Neural cell (in vitro differentiated cells): Measurements from ENCODE around the gene PDE7B.

Source experiments
- EP300 ChIP-seq: fragments of 450-650 bp; conservative IDR thresholded peaks from 2 replicates; pipeline ENCODE4 v1.6.1; 2014; ENCODE audit warnings: antibody characterized with exemption, mild to moderate bottlenecking, moderate library complexity; ENCODE audit not compliant: poor library complexity, severe bottlenecking
- EZH2 ChIP-seq: fragments of 200-600, 300-800 bp; shearing (Covaris generic), sonication (generic); IDR thresholded peaks from 2 replicates; pipeline ENCODE4 v1.6.1; 2014; ENCODE audit warnings: antibody characterized with exemption, low read length, borderline replicate concordance, mild to moderate bottlenecking; ENCODE audit not compliant: insufficient read depth, poor library complexity, severe bottlenecking
- MXI1 ChIP-seq: fragments of 450-650 bp; conservative IDR thresholded peaks from 2 replicates; pipeline ENCODE4 v1.6.1; 2014; ENCODE audit warnings: antibody characterized with exemption, mild to moderate bottlenecking; ENCODE audit not compliant: poor library complexity, severe bottlenecking
- POLR2AphosphoS5 ChIP-seq: IDR thresholded peaks from 2 replicates; pipeline ENCODE4 v1.6.1; 2012
- RAD21 ChIP-seq: fragments of 450-650 bp; conservative IDR thresholded peaks from 2 replicates; pipeline ENCODE4 v1.6.1; 2014; ENCODE audit warnings: antibody characterized with exemption, mild to moderate bottlenecking, moderate library complexity
- SMC3 ChIP-seq: fragments of 450-650 bp; conservative IDR thresholded peaks from 2 replicates; pipeline ENCODE4 v1.6.1; 2014; ENCODE audit warnings: antibody characterized with exemption, mild to moderate bottlenecking, moderate library complexity; ENCODE audit not compliant: poor library complexity
- TAF1 ChIP-seq: IDR thresholded peaks from 2 replicates; pipeline ENCODE4 v1.6.1; 2012; ENCODE audit warnings: low read depth
- TF ChIP-seq, protein P1 (sequence below): fragments of 450-650 bp; IDR thresholded peaks from 2 replicates; pipeline ENCODE4 v1.5.1; 2014; ENCODE audit warnings: antibody characterized with exemption, mild to moderate bottlenecking, moderate library complexity; ENCODE audit not compliant: poor library complexity, severe bottlenecking
- TF ChIP-seq, protein P2 (sequence below): IDR thresholded peaks from 2 replicates; pipeline ENCODE4 v1.6.1; 2012; ENCODE audit warnings: borderline replicate concordance

DNA sequence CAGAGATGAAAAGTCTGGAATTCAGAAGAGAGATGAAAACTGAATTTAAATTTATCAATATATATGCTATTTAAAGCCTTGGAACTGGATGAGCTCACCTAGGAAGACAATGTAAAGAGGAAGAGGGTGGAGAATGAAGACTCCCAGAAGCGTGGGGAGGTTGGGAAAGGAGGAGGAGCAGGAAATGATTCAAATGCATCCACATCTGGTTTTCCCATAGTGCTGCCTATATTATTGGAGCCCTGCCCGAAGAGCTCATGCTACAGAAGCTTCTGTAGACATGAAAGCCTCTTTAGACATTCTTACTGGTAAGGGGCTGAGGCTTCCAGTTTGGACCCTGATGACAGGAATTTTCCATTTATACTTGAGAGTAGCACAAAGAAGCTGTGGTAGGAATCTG lies 19.2 kb downstream of the PDE7B start:
- TF ChIP-seq, protein P1, sequence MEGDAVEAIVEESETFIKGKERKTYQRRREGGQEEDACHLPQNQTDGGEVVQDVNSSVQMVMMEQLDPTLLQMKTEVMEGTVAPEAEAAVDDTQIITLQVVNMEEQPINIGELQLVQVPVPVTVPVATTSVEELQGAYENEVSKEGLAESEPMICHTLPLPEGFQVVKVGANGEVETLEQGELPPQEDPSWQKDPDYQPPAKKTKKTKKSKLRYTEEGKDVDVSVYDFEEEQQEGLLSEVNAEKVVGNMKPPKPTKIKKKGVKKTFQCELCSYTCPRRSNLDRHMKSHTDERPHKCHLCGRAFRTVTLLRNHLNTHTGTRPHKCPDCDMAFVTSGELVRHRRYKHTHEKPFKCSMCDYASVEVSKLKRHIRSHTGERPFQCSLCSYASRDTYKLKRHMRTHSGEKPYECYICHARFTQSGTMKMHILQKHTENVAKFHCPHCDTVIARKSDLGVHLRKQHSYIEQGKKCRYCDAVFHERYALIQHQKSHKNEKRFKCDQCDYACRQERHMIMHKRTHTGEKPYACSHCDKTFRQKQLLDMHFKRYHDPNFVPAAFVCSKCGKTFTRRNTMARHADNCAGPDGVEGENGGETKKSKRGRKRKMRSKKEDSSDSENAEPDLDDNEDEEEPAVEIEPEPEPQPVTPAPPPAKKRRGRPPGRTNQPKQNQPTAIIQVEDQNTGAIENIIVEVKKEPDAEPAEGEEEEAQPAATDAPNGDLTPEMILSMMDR = no peak
- TF ChIP-seq EP300 = no peak
- TF ChIP-seq EZH2 = no peak
- TF ChIP-seq, protein P2, sequence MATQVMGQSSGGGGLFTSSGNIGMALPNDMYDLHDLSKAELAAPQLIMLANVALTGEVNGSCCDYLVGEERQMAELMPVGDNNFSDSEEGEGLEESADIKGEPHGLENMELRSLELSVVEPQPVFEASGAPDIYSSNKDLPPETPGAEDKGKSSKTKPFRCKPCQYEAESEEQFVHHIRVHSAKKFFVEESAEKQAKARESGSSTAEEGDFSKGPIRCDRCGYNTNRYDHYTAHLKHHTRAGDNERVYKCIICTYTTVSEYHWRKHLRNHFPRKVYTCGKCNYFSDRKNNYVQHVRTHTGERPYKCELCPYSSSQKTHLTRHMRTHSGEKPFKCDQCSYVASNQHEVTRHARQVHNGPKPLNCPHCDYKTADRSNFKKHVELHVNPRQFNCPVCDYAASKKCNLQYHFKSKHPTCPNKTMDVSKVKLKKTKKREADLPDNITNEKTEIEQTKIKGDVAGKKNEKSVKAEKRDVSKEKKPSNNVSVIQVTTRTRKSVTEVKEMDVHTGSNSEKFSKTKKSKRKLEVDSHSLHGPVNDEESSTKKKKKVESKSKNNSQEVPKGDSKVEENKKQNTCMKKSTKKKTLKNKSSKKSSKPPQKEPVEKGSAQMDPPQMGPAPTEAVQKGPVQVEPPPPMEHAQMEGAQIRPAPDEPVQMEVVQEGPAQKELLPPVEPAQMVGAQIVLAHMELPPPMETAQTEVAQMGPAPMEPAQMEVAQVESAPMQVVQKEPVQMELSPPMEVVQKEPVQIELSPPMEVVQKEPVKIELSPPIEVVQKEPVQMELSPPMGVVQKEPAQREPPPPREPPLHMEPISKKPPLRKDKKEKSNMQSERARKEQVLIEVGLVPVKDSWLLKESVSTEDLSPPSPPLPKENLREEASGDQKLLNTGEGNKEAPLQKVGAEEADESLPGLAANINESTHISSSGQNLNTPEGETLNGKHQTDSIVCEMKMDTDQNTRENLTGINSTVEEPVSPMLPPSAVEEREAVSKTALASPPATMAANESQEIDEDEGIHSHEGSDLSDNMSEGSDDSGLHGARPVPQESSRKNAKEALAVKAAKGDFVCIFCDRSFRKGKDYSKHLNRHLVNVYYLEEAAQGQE = no peak
- no peak for TF ChIP-seq TAF1
- TF ChIP-seq POLR2AphosphoS5 = no peak
- no peak for TF ChIP-seq RAD21
- no peak for TF ChIP-seq SMC3
- no peak for TF ChIP-seq MXI1
